HCT116 (cell line): Measurements from ENCODE around the gene UBAP2. TPM values are rescaled to one million over a fixed set of nuclear protein-coding genes. Genes with fewer than 3 reads are reported as not detected.

Experiments
- ATAC-seq: fragments of 200-7000 bp; cut with Tn5 transposase; 2 replicates; pipeline ENCODE4 v1.9.1; 2020; ENCODE audit warnings: mild to moderate bottlenecking, moderate library complexity
- BruUV-seq: library from RNA; stranded (reverse); fragments of 400-500 nt; replicated peaks from 2 replicates; lab custom pipeline; 2021; lab: Mats Ljungman, UMichigan
- CTCF ChIA-PET: fragments of 300-600 bp; sonication (Branson Sonifier 250); formaldehyde crosslinking; loops from one replicate; lab custom pipeline; 2021; ENCODE audit warnings: antibody characterized with exemption; lab: Charles Lee
- POLR2A ChIA-PET: fragments of 300-600, 350-600 bp; sonication (Branson Sonifier 250); formaldehyde crosslinking; loops from one replicate; lab custom pipeline; 2021; ENCODE audit warnings: antibody characterized with exemption; lab: Charles Lee
- RAD21 ChIA-PET, 2 experiments: fragments of 300-600 bp; sonication (Branson Sonifier 250); formaldehyde crosslinking; loops; one replicate each; lab custom pipeline; 2023; ENCODE audit warnings: low total read pairs in 2 of 2; ENCODE audit not compliant: uncharacterized antibody in 2 of 2, unreplicated experiment in 2 of 2, low non-redundant PET in 1 of 2; lab: Charles Lee
- DNase-seq: peaks from one replicate; pipeline ENCODE4 v3.0.0-alpha.2; 2010; ENCODE audit warnings: low read depth, low spot score
- H2AFZ ChIP-seq: fragments of 200-600 bp; shearing (Covaris generic), sonication (generic); 2 replicates; pipeline ENCODE4 v1.6.1; 2017; ENCODE audit warnings: low read depth, mixed run types, mixed read lengths, antibody characterized with exemption, low read length; ENCODE audit not compliant: poor library complexity, severe bottlenecking
- H3K27ac ChIP-seq: 2 replicates; pipeline ENCODE4 v1.5.1; 2012; ENCODE audit warnings: low read depth, low read length
- H3K27me3 ChIP-seq: fragments of 200-600 bp; sonication (generic); 2 replicates; pipeline ENCODE4 v1.6.1; 2016; ENCODE audit warnings: mixed run types, low read length, mixed read lengths; ENCODE audit not compliant: insufficient read depth
- H3K36me3 ChIP-seq, 2 experiments: fragments of 200-500 bp in 1 of 2; fragments of 200-600 bp in 1 of 2; sonication (Bioruptor generic) in 1 of 2; sonication (generic) in 1 of 2; 2 replicates each; pipeline versions ENCODE4 v1.5.1 to v1.6.1; 2014 to 2016; ENCODE audit warnings: low read length in 2 of 2, inconsistent platforms in 1 of 2, mixed read lengths in 1 of 2, mixed run types in 1 of 2; ENCODE audit not compliant: insufficient read depth in 2 of 2, control insufficient read depth in 1 of 2
- H3K4me1 ChIP-seq, 2 experiments: fragments of 200-600 bp in 1 of 2; sonication (generic) in 1 of 2; 2 replicates each; pipeline versions ENCODE4 v1.5.1 to v1.6.1; 2012 to 2017; ENCODE audit warnings: low read length in 2 of 2, inconsistent platforms in 1 of 2, mild to moderate bottlenecking in 1 of 2, mixed read lengths in 1 of 2, mixed run types in 1 of 2, moderate library complexity in 1 of 2; ENCODE audit not compliant: insufficient read depth in 2 of 2, control insufficient read depth in 1 of 2
- H3K4me2 ChIP-seq: fragments of 200-600 bp; sonication (generic); 2 replicates; pipeline ENCODE4 v1.6.1; 2017; ENCODE audit warnings: mixed run types, low read length, mixed read lengths
- H3K4me3 ChIP-seq, 2 experiments: fragments of 200-600 bp in 1 of 2; sonication (generic) in 1 of 2; replicated peaks in 1 of 2; 2 replicates each; pipeline ENCODE4 v1.5.1; 2011 to 2016; ENCODE audit warnings: low read length in 2 of 2, control low read depth in 1 of 2, low read depth in 1 of 2, mild to moderate bottlenecking in 1 of 2, mixed read lengths in 1 of 2, mixed run types in 1 of 2
- H3K79me2 ChIP-seq: fragments of 200-600 bp; sonication (generic); 2 replicates; pipeline ENCODE4 v1.6.1; 2017; ENCODE audit warnings: mild to moderate bottlenecking, mixed run types, low read length, moderate library complexity, mixed read lengths; ENCODE audit not compliant: insufficient read depth
- H3K9ac ChIP-seq: fragments of 200-600 bp; sonication (generic); 2 replicates; pipeline ENCODE4 v1.6.1; 2016; ENCODE audit warnings: low read length, mixed read lengths
- H3K9me2 ChIP-seq: fragments of 200-600 bp; sonication (generic), shearing (Covaris generic); 2 replicates; pipeline ENCODE4 v1.6.1; 2017; ENCODE audit warnings: mixed run types, mild to moderate bottlenecking, moderate library complexity; ENCODE audit not compliant: insufficient read depth
- H3K9me3 ChIP-seq, 2 experiments: fragments of 200-500 bp in 1 of 2; fragments of 200-600 bp in 1 of 2; sonication (Bioruptor generic) in 1 of 2; sonication (generic) in 1 of 2; 2 replicates each; pipeline ENCODE4 v1.6.1; 2014 to 2017; ENCODE audit warnings: low read length in 2 of 2, mixed read lengths in 2 of 2, inconsistent platforms in 1 of 2, low read depth in 1 of 2, mild to moderate bottlenecking in 1 of 2, mixed run types in 1 of 2, moderate library complexity in 1 of 2; ENCODE audit not compliant: control insufficient read depth in 1 of 2, insufficient read depth in 1 of 2
- H4K20me1 ChIP-seq: fragments of 200-600 bp; sonication (generic), shearing (Covaris generic); 2 replicates; pipeline ENCODE4 v1.6.1; 2017; ENCODE audit warnings: mixed run types, mild to moderate bottlenecking, moderate library complexity; ENCODE audit not compliant: insufficient read depth
- ATF3 ChIP-seq: IDR thresholded peaks from 2 replicates; pipeline ENCODE4 v1.6.1; 2012
- CBX3 ChIP-seq: IDR thresholded peaks from 2 replicates; pipeline ENCODE4 v1.6.1; 2012; ENCODE audit warnings: low read depth
- CEBPB ChIP-seq: IDR thresholded peaks from 2 replicates; pipeline ENCODE4 v1.6.1; 2012; ENCODE audit warnings: low read depth
- CTCF ChIP-seq, 3 experiments: fragments of 200-600 bp in 1 of 3; sonication (generic) in 1 of 3; IDR thresholded peaks in 2 of 3; conservative IDR thresholded peaks in 1 of 3; 2 replicates each; pipeline ENCODE4 v1.5.1; 2012 to 2017; ENCODE audit warnings: low read depth in 2 of 3, low read length in 2 of 3, antibody characterized with exemption in 1 of 3, borderline replicate concordance in 1 of 3, control low read depth in 1 of 3, mild to moderate bottlenecking in 1 of 3, mixed read lengths in 1 of 3, mixed run types in 1 of 3, moderate library complexity in 1 of 3; ENCODE audit not compliant: insufficient read depth in 1 of 3
- EGR1 ChIP-seq: IDR thresholded peaks from 2 replicates; pipeline ENCODE4 v1.6.1; 2012; ENCODE audit warnings: low read depth
- ELF1 ChIP-seq: IDR thresholded peaks from 2 replicates; pipeline ENCODE4 v1.6.1; 2012; ENCODE audit warnings: low read depth, borderline replicate concordance
- EZH2 ChIP-seq: fragments of 200-600 bp; sonication (generic); IDR thresholded peaks from 2 replicates; pipeline ENCODE4 v1.6.1; 2017; ENCODE audit warnings: antibody characterized with exemption, mixed run types
- EZH2phosphoT487 ChIP-seq: fragments of 200-600 bp; IDR thresholded peaks from 2 replicates; pipeline ENCODE4 v1.6.1; 2018; ENCODE audit warnings: antibody characterized with exemption, borderline replicate concordance
- FOSL1 ChIP-seq: IDR thresholded peaks from 2 replicates; pipeline ENCODE4 v1.6.1; 2012; ENCODE audit warnings: low read depth
- JUND ChIP-seq: IDR thresholded peaks from 2 replicates; pipeline ENCODE4 v1.6.1; 2012
- MAX ChIP-seq: IDR thresholded peaks from 2 replicates; pipeline ENCODE4 v1.6.1; 2012
- POLR2A ChIP-seq: IDR thresholded peaks from 2 replicates; pipeline ENCODE4 v1.7.0; 2011; ENCODE audit warnings: borderline replicate concordance; ENCODE audit not compliant: insufficient read depth, insufficient read length; ENCODE audit errors: extremely low read depth
- RAD21 ChIP-seq: IDR thresholded peaks from 2 replicates; pipeline ENCODE4 v1.6.1; 2012; ENCODE audit warnings: low read depth, mild to moderate bottlenecking
- REST ChIP-seq: IDR thresholded peaks from 2 replicates; pipeline ENCODE4 v1.6.1; 2012; ENCODE audit warnings: low read depth
- SIN3A ChIP-seq: IDR thresholded peaks from 2 replicates; pipeline ENCODE4 v1.6.1; 2012; ENCODE audit warnings: low read depth
- SRF ChIP-seq: IDR thresholded peaks from 2 replicates; pipeline ENCODE4 v1.6.1; 2012; ENCODE audit warnings: low read depth
- TCF7L2 ChIP-seq: IDR thresholded peaks from 2 replicates; pipeline ENCODE4 v1.7.0; 2011; ENCODE audit warnings: borderline replicate concordance, inconsistent platforms; ENCODE audit not compliant: insufficient read depth, insufficient read length; ENCODE audit errors: extremely low read depth
- YY1 ChIP-seq: IDR thresholded peaks from 2 replicates; pipeline ENCODE4 v1.6.1; 2011; ENCODE audit warnings: low read length, low read depth, moderate library complexity, mild to moderate bottlenecking; ENCODE audit not compliant: insufficient replicate concordance; ENCODE audit errors: extremely low read depth
- ZBTB33 ChIP-seq: IDR thresholded peaks from 2 replicates; pipeline ENCODE4 v1.6.1; 2011; ENCODE audit warnings: mild to moderate bottlenecking, low read length, moderate library complexity; ENCODE audit not compliant: insufficient replicate concordance; ENCODE audit errors: extremely low read depth
- ZFX ChIP-seq: fragments of 450-650 bp; IDR thresholded peaks from 2 replicates; pipeline ENCODE4 v1.6.1; 2017
- intact Hi-C: fragments of 100-400 bp; cut with micrococcal nuclease; formaldehyde crosslinking; loops from 2 replicates; pipeline ENCODE4 v1.10.0; 2022
- total RNA-seq: library from RNA; stranded (reverse); gene quantifications from one replicate; pipeline ENCODE4 v1.2.1, GENCODE V29; 2021; ENCODE audit not compliant: unreplicated experiment

Gene UBAP2
- total RNA-seq, 1 experiment from 2014 or later: 51.3 TPM

- H3K27me3 ChIP-seq: no peaks in the 10 kb centered on the region
- H3K9me3 ChIP-seq: no peaks in the 10 kb centered on the region
- DNase-seq: no peak
- no peaks in the 10 kb centered on the region for H3K36me3 ChIP-seq
- H3K9ac ChIP-seq: no peak overlapping the region
- TF ChIP-seq CTCF (IDR thresholded peaks at IDR 0.05 in 2 of 3, conservative IDR thresholded peaks at IDR 0.05 in 1 of 3; ENCODE audit: borderline replicate concordance in 1 of 3, insufficient read depth in 1 of 3, low read depth in 2 of 3, low read length in 2 of 3) (no peak), CEBPB (no peak), CBX3 (no peak), ZFX (no peak), REST (no peak), RAD21 (no peak), MAX (no peak), SRF (no peak), YY1 (no peak), EZH2phosphoT487 (no peak), FOSL1 (no peak), ELF1 (no peak), TCF7L2 (no peak), SIN3A (no peak), EZH2 (no peak), EGR1 (no peak), JUND (no peak), POLR2A (no peak), ZBTB33 (no peak), ATF3 (no peak)
- H3K4me1 ChIP-seq: no peaks in the 10 kb centered on the region
- no peak overlapping the region for H3K4me2 ChIP-seq
- intact Hi-C loops: no loop called here
- no peaks in the 10 kb centered on the region for H4K20me1 ChIP-seq
- BruUV-seq: no TSS peak
- H3K79me2 ChIP-seq: no peaks in the 10 kb centered on the region
- H3K4me3 ChIP-seq: no peak overlapping the region
- H2AFZ ChIP-seq: no peak overlapping the region
- CTCF ChIA-PET: interaction anchor here (1.4 kb wide), 1 partner anchor 8 kb away, joined by 6 read pairs; no protein-coding TSS in a partner anchor
- H3K27ac ChIP-seq: no peak overlapping the region
- ATAC-seq: no peak
- no peaks in the 10 kb centered on the region for H3K9me2 ChIP-seq
- POLR2A ChIA-PET: no interaction called here
- RAD21 ChIA-PET: no interaction called here
These were observed 16.9 kb upstream of the UBAP2 start for GRCh38 chr9:34065541-34065940.
